Germinal center (tissue), 1 donor: Measurements from ENCODE around the gene MVD.

Experiments
- DNase-seq: peaks from one replicate; pipeline ENCODE4 v3.0.0; 2012; ENCODE audit warnings: mixed read lengths, low spot score

The MVD gene

GRCh38 chr16:88655733-88656281, 7.1 kb downstream of the MVD start:
- no peak for DNase-seq

DNA sequence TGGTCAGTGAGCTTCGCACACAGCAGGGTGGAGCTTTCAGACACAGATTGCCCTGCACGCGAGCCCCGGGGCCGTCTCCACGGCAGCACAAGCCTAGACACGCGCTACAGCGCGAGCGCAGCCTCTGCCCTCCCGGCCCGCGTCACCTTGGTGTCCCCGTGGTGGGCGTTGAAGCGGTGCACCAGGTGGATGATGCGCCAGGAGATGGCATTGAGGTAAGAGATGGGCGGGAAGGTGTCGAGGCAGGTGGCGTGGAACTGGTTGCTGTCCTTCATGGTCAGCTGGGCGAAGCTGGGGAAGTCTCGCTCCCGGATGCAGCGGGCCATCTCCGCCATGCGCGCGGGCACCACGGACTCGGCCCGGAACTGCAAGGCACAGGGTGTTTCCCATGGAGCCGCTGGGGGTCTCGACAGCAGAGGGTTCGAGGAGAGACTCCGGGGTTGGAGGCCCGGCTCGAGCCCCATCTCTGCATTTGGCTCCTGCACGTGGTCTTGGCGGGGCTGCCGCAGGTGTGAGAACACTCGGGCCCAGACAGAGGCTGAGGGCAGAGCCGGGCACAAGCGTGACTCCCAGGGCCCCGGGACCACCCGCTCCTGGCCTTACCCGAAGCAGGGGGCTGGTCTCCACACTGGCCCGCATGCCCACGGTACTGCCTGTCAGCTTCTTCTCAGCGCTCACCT, 7.7 kb downstream of the MVD start:
- DNase-seq: no peak

GRCh38 chr16:88654363-88655052, 8.4 kb downstream of the MVD start:
- no peak for DNase-seq

DNA sequence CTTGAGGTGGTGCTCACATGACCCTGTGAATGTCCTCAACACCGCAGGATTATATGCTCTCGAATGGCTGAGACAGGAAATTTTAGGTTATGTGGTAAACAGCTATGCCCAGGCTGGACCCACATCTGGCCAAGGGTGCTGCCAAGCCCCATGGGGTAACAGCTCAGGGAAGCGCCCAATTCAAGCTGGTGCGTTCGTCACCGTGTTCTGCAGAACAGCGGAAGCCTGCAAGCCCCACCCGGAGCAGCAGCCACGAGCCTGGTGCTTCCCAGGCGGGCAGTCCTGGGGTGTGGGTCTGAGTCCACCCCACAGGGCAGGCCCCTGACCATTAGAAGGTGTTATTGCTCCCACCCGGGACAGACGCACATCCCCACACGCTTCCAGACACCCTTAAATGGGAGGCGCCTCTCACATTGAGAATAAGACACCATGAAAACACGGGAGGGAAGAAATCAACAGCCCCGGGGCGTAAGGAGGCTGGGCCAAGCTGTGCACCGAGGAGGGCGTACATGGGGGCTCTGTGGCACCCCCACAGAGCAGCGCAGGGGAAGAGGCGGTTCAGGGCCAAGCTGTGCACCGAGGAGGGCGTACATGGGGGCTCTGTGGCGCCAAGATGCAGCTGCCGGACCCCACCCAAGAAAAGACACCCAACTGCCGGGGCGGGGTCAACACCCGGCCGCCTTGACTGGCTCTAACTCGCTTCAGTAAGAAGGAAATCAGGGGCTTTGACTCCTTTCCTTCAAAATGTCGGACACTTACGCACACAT, 9.1 kb downstream of the MVD start:
- no peak for DNase-seq

- DNase-seq: no peak
Observed at GRCh38 chr16:88653101-88653500, 9.8 kb downstream of the MVD start.

GRCh38 chr16:88652762-88653063, 10.2 kb downstream of the MVD start:
- DNase-seq: no peak

- DNase-seq: no peak
Observed at GRCh38 chr16:88651989-88652761, 10.7 kb downstream of the MVD start.

- DNase-seq: peak; percentile 87
Observed at GRCh38 chr16:88651276-88651988, 11.5 kb downstream of the MVD start.

DNA sequence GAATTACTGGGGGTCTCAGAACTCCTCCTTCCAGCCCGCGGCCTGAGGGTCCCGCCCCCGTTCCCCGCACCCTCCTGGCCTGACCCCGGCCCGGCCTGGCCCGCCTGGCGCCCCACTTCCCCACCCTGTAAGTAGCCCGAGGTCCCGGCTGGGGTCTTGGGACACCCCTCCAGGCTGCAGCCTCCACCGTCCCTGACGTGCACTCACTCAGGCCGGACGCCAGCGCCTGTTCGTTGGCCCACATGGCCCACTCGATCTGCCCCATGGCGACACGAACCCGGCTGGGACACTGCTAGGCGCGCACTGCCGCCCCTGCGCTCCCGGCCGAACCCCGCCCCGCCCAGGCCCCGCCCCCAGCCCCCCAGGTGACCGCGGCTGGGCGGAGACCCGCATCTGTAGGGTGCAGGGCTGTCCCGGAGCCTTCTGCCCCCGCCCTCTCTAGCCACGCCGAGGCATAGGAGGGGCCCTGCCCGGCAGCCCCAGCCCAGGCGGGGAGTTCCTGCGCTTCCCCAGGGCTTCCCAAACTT, 12.1 kb downstream of the MVD start, which contains the start of gene CYBA:
CYBA (minus strand) TSS at position 305 of the 527 bp plus-strand sequence; CDS start at position 265, 40 bp downstream.
- DNase-seq: peak; percentile 94

DNA sequence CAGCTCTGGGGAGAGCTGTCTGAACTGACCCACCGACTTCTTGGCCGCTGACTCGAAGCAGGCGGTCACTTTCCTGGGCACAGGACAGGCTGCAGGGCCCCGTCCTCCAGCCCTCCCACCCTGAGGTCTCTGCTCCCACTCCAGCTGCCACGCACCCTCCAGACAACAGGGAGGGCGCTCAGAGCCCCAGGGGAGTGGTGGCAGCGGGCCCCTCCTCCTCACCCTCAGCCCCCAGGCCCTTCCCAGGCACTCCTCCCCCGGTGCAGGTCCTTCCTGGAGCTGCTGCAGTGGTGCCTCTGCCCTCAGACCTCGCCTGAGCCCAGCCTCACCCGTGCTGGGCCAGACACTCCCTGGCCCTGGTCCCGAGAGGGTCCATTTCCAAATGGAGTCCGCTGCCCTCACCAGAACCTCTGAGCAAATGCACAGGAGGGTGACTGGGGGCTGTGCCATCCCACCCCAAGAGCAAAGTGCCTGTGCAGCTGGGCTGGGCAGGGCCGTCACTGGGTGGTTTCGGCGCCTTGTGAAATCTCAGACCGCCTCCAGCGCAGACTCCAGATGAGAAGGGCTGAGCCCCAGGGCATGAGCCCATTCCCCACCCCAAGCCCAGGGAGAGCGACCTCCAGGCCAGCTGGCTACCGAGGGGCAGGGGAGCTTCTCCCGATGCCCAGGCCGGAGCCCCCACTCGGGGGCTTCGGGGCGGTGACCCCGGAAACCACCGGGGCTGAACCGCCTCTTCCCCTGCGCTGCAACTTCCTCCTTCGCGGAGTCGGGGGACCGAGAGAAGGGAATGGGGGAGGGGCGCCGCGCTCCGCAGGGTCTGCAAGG, 12.8 kb downstream of the MVD start:
- DNase-seq: peak; percentile 68

DNA sequence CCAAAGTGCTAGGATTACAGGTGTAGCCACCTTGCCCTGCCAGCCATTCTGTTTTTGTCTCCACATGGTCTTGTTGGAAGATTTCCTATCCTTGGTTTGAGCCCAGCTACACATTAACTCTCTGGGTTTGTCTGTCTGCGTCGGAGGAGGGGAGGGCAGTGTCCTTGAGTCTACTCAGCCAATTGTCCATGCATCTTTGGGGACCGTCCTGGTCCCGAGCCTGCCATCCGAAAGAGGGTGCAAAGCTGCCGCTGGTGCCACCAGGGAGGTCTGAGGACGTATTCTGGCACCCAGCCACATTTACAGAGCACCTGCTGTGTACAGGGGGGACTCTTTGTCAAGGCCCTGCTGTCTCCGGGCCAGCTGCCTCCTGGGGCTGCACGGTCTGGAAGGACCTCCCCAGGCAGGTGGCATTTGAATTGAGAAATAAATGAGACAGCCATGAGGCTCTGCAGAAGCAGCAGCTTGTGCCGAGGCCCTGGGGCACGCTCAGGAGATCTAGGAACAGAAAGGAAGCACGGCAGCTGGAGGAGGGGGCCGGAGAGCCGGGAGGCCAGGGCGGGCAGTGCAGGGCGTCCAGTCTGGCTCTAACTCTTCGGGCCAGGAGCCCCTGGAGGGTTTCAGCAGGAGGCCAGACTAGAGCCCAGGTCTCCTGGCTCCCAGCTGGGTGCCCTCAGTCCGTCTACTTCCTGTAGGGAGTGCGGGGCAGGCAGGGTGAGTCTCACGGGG, 13.5 kb downstream of the MVD start:
- DNase-seq: no peak

DNA sequence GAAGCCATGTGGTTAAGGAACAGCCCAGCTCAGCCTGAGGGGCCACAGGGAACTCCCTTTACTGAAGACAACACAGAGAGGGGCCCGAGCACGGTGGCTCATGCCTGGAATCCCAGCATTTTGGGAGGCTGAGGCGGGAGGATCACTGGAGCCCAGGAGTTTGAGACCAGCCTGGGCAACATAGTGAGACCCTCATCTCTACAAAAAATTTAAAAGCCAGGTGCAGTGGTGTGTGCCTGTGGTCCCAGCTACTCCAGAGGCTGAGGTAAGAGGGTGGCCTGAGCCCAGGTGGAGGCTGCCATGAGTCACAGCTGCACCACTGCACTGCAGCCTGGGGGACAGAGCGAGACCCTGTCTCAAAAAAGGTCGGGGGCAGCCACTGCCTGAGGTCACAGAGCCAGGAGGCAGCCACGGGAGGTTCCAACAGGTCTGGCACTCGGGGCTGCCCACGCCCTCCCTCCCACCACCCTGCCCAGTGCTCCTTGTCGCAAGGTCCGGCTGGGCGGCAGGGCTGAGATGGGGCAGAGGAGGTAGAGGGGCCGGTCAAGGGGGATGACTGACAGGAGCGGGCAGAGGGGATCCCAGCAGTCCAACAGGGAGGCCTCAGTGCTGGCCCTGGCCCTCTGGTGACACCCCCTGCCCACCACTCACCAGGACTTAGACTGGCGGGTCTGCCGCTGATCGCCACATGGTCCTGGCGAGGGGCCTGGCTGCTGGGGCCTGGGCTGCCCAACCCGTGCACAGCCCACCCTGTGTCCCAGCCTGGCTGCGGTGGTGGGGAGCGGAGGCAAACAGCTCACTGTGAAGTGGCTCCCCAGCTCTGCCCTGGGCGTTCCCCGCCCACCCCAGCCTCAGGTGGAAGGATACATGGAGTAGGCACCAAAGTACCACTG, 15.5 kb downstream of the MVD start:
- DNase-seq: no peak

DNA sequence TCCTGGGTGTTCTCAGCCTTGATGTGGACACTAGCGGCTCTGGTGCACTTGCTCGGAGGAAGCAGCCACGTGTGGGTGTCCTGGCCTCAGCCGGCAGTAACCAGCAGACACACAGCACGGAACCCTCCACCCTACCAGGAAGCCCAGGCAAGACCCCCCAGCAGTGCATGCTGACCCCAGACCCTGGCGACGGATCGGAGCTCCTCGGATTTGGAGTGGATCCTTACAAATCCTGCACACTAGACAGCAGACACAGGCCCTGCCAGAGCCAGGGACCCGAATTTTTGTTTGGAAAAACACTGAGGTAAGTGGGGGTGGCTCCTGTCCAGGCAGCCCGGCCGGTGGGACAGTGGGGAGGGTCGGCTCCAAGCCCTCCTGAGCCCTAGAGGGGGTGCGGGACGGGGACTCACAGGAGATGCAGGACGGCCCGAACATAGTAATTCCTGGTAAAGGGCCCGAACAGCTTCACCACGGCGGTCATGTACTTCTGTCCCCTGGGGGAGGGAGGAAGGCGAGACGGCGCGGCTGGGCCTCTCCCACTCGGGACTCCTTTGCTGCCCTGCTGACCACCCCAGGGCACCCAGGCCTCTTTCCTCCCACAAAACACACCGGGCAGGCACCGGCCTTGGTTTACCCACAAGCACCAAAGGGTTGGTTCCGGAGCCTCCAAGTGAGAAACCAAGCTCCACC, 16.4 kb downstream of the MVD start:
- no peak for DNase-seq

DNA sequence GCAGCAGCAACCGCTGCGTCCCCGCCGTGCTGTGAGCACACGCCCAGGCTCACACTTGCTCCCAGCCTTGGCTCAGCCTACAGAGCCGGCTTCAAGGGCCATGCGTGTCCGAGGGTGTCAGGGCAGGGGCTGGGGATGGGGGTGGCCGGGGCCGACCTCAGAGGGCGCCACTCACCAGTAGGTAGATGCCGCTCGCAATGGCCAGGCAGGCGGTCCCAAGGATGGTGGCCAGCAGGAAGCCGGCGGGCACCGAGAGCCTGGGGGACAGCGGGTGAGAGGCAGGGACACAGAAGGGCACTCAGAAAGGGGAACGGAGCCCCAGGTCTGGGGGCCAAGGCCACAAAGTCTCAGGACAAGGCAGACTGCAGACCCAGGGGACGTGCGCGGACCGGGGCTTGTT, 16.9 kb downstream of the MVD start:
- no peak for DNase-seq

DNA sequence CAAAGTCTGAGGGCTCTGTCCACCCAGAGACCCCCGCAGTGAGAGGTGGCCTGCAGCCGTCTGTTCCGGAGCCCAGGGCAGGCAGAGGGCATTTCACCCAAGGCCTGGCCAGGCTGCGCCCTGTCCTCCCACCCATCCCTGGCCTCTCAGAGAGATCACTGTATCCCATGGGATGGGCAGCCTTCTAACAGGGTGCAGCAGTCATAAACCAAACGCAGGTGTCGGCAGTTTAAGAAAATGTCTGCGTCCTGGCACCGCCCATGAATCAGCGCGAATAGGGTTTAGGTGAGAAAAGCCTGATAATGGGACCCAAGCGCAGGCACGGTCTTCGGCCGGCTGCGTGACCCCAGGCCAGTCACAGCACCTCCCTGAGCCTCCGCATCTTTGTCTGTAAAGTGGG, 17.4 kb downstream of the MVD start:
- no peak for DNase-seq

- DNase-seq: no peak
Observed at GRCh38 chr16:88643644-88643932, 19.3 kb downstream of the MVD start.

DNA sequence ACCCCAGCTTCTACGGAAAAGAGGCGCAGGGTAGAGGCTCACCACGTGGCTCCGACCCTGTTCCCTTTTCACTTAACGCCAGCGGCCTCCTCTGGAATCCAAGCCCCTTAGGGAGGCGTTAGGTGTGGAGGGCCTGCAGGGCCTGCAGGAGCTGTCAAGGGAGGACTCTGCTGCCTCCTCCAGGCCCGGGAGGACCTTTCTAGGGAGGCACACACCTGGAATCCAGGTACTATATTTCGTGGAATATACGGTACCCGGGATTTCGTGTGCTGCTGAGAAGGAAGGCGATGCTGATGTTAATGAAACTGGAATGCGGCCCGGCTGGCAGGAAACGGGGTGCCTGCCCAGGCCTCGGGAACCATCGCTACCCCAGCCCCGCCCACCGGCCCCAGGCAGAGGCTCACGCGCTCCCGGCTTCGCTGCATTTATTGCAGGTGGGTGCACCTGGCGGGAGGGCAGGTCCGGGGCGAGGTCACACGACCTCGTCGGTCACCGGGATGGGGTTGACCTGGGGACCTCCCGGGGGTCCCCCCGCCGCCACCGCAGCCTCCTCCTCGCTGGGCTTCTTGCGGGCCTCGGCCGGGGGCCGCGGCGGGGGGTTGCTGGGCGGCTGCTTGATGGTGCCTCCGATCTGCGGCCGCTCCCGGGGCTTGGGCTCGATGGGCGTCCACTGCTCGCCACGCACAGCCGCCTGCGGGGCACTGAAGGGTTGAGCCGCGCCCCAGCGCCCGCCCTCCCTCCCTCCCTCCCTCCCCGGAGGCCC, 19.8 kb downstream of the MVD start:
- no peak for DNase-seq
